Gastroesophageal sphincter (tissue), 4 donors: ENCODE measurements around the gene MYH4. TPM values are rescaled to one million over a fixed set of nuclear protein-coding genes. Genes with fewer than 3 reads are reported as not detected.

Experiments used
- ATAC-seq: fragments of 150-250 bp; one replicate; pipeline ENCODE4 v1.9.1; 2016; ENCODE audit warnings: mild to moderate bottlenecking, moderate library complexity
- H3K27ac ChIP-seq, 4 donors: fragments of 200-600 bp; sonication (generic) in 3 of 4; 1 replicate in 3 of 4; 2 replicates in 1 of 4; pipeline ENCODE4 v1.5.1; 2016 to 2019
- H3K27me3 ChIP-seq: fragments of 200-600 bp; sonication (generic); one replicate; pipeline ENCODE4 v1.5.1; 2019
- H3K36me3 ChIP-seq, 2 donors: fragments of 200-600 bp; sonication (generic); one replicate each; pipeline ENCODE4 v1.5.1; 2019; ENCODE audit warnings: control low read depth in 1 of 2
- H3K4me1 ChIP-seq, 3 donors: fragments of 200-600 bp; sonication (generic); 1 replicate in 2 of 3; 2 replicates in 1 of 3; pipeline ENCODE4 v1.5.1; 2016 to 2019; ENCODE audit warnings: control low read depth in 2 of 3
- H3K4me3 ChIP-seq, 2 donors: fragments of 200-600 bp; sonication (generic); one replicate each; pipeline ENCODE4 v1.5.1; 2019; ENCODE audit warnings: mild to moderate bottlenecking in 1 of 2, moderate library complexity in 1 of 2
- H3K9me3 ChIP-seq, 3 donors: fragments of 200-600 bp; sonication (generic); one replicate each; pipeline ENCODE4 v1.5.1; 2017 to 2019; ENCODE audit warnings: control low read depth in 2 of 3
- EP300 ChIP-seq: sonication (generic); formaldehyde crosslinking; IDR thresholded peaks from one replicate; pipeline ENCODE4 v1.6.1; 2017; ENCODE audit warnings: antibody characterized with exemption, mild to moderate bottlenecking
- POLR2A ChIP-seq, 2 donors: fragments of 450-650 bp; IDR thresholded peaks; one replicate each; pipeline ENCODE4 v1.6.1; 2017; ENCODE audit warnings: antibody characterized with exemption in 2 of 2, mild to moderate bottlenecking in 2 of 2, moderate library complexity in 1 of 2
- POLR2AphosphoS5 ChIP-seq: sonication (generic); formaldehyde crosslinking; IDR thresholded peaks from one replicate; pipeline ENCODE4 v1.6.1; 2017; ENCODE audit warnings: antibody characterized with exemption
- WGBS, 2 donors: methylation state at CpG; one replicate each; pipeline ENCODE4 v1.1.5; 2018; ENCODE audit warnings: low coverage in 1 of 2; 5-methylcytosine and 5-hydroxymethylcytosine counted together
- total RNA-seq, 4 donors: library from RNA; depleted of rRNA; stranded (reverse); fragments of >200 nt; gene quantifications; one replicate each; pipeline ENCODE4 v1.1.0, GENCODE V29; 2016
- TF ChIP-seq, protein P1 (sequence below), 4 experiments: fragments of 200-600 bp in 2 of 4; fragments of 450-650 bp in 2 of 4; sonication (generic) in 1 of 4; IDR thresholded peaks; one replicate each; pipeline ENCODE4 v1.5.1; 2017 to 2019; ENCODE audit warnings: antibody characterized with exemption in 4 of 4, mild to moderate bottlenecking in 2 of 4, moderate library complexity in 2 of 4

The MYH4 gene
- total RNA-seq, 4 donors from 2014 or later = not detected

DNA sequence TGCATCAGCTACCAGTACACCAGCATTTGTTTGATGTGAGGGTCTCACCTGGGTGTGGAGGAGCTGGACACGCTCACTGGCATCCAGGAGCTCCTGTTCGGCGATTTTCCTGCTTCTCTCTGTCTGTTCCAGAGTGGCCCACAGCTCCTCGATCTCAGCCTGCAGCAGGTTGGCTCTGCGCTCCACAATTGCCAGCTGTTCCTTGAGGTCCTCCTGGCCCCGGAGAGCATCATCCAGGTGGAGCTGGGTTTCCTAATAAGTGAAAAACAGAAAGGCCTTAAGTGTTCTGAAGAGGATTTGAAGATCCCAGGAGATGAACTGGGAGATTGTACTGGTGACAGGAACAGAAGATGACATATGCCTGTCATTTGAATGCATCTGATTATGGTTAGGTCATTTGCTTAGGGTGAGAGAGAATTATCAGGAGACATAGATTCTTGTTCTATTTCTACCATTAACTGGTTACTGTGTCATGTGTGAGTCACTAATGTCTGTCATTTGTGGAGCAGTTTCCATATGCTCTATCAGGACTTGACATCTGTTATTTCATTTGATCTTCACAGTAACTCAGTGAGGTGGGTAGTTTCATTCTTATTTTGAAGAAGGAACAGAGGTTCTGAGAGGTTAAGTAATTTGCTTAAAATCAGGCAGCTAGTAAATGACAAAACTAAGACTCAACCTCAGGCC, 75.0 kb downstream of the MYH4 start:
- 77% methylated on average over 6 of the region's 6 CpGs; no CpG with 5 or more reads in 1 of the 2 donors for WGBS, 2 donors
- Histone ChIP-seq H3K27ac (no peak overlapping the region), H3K4me1 (no peaks in the 10 kb centered on the region), H3K4me3 (no peak overlapping the region), H3K27me3 (peaks cover 18% of the 10 kb centered on the region), H3K9me3 (no peaks in the 10 kb centered on the region), H3K36me3 (no peaks in the 10 kb centered on the region)
- TF ChIP-seq EP300 = no peak
- TF ChIP-seq POLR2AphosphoS5 = no peak
- TF ChIP-seq POLR2A (IDR thresholded peaks at IDR 0.05) = no peak
- TF ChIP-seq, protein P1, sequence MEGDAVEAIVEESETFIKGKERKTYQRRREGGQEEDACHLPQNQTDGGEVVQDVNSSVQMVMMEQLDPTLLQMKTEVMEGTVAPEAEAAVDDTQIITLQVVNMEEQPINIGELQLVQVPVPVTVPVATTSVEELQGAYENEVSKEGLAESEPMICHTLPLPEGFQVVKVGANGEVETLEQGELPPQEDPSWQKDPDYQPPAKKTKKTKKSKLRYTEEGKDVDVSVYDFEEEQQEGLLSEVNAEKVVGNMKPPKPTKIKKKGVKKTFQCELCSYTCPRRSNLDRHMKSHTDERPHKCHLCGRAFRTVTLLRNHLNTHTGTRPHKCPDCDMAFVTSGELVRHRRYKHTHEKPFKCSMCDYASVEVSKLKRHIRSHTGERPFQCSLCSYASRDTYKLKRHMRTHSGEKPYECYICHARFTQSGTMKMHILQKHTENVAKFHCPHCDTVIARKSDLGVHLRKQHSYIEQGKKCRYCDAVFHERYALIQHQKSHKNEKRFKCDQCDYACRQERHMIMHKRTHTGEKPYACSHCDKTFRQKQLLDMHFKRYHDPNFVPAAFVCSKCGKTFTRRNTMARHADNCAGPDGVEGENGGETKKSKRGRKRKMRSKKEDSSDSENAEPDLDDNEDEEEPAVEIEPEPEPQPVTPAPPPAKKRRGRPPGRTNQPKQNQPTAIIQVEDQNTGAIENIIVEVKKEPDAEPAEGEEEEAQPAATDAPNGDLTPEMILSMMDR (IDR thresholded peaks at IDR 0.05) = no peak
- ATAC-seq = no peak

Other genes starting within 250 kb of the MYH4 start
- not detected for gene MYH13, start 96.6 kb downstream of the MYH4 start, total RNA-seq
- gene MYH8, start 47.6 kb downstream of the MYH4 start, total RNA-seq = not detected
- gene MYH1, start 49.0 kb upstream of the MYH4 start, total RNA-seq = under 1 TPM in 1 of 4 donors, not detected in 3; 0.15 TPM
- gene MYH2, start 80.1 kb upstream of the MYH4 start, total RNA-seq = 1 to 10 TPM in 2 of 4 donors, not detected in 2; 1.0 to 2.8 TPM
- 1 to 10 TPM in 3 of 4 donors, under 1 TPM in 1; 0.87 to 3.5 (median 1.7) TPM for gene MYH3, start 187.8 kb upstream of the MYH4 start, total RNA-seq
- gene SCO1, start 228.0 kb upstream of the MYH4 start, total RNA-seq = 10 to 100 TPM; 15.4 to 29.6 (median 24.1) TPM
- 10 to 100 TPM in 2 of 4 donors, 1 to 10 TPM in 2; 8.3 to 13.2 (median 9.5) TPM for gene ADPRM, start 228.0 kb upstream of the MYH4 start, total RNA-seq